PFSK-1 (cell line): ENCODE results near the gene RHD.

Experiments used
- FOXP2 ChIP-seq: optimal IDR thresholded peaks from 2 replicates; pipeline ENCODE3; 2011; ENCODE audit warnings: borderline replicate concordance, control low read depth, inconsistent platforms; ENCODE audit not compliant: insufficient read depth; ENCODE audit errors: extremely low read length, extremely low read depth
- POLR2AphosphoS5 ChIP-seq: IDR thresholded peaks from 2 replicates; pipeline ENCODE4 v1.6.1; 2012; ENCODE audit warnings: low read depth, mild to moderate bottlenecking, control low read depth, low read length, moderate library complexity
- REST ChIP-seq, 2 experiments: IDR thresholded peaks; 2 replicates each; pipeline versions ENCODE4 v1.6.1 to v1.8.0; 2011 to 2012; ENCODE audit warnings: low read depth in 2 of 2, low read length in 2 of 2, control low read depth in 1 of 2, inconsistent platforms in 1 of 2, mild to moderate bottlenecking in 1 of 2, moderate library complexity in 1 of 2; ENCODE audit not compliant: insufficient read depth in 1 of 2
- SIN3A ChIP-seq: IDR thresholded peaks from 2 replicates; pipeline ENCODE4 v1.6.1; 2012; ENCODE audit warnings: mild to moderate bottlenecking, low read length, moderate library complexity, borderline replicate concordance; ENCODE audit not compliant: insufficient read depth
- TAF1 ChIP-seq: IDR thresholded peaks from 2 replicates; pipeline ENCODE4 v1.6.1; 2012; ENCODE audit warnings: low read length, control low read depth, borderline replicate concordance; ENCODE audit not compliant: insufficient read depth

Gene RHD

GRCh38 chr1:25338986-25339385, 66.7 kb downstream of the RHD start:
- TF ChIP-seq TAF1 (no peak), REST (IDR thresholded peaks at IDR 0.05; ENCODE audit: insufficient read depth in 1 of 2, low read depth in 2 of 2, low read length in 2 of 2) (no peak), SIN3A (0 out of 2 replicates have a peak, but pooled peaks have one; percentile 4), POLR2AphosphoS5 (no peak), FOXP2 (no peak)

GRCh38 chr1:25341746-25342145, 69.4 kb downstream of the RHD start:
- TF ChIP-seq REST (IDR thresholded peaks at IDR 0.05; ENCODE audit: insufficient read depth in 1 of 2, low read depth in 2 of 2, low read length in 2 of 2) (no peak), SIN3A (no peak), TAF1 (no peak), FOXP2 (no peak), POLR2AphosphoS5 (no peak)

DNA sequence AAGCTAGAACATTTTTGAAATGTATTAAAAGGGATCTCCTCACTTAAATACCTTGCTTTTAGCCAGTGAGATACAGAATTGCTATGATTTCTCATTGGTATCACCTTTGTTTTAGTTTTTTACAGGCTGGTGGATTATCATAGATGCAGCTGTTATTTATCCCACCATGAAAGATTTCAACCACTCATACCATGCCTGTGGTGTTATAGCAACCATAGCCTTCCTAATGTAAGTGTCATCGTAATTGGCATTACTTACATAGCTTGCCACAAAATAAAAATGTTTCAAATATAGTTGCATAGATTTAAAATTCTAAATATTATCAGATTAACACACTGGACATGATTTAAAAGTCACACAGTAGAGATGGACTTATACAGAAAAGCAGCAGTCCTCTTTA, 70.5 kb downstream of the RHD start:
- no peak for TF ChIP-seq FOXP2
- TF ChIP-seq REST (IDR thresholded peaks at IDR 0.05; ENCODE audit: insufficient read depth in 1 of 2, low read depth in 2 of 2, low read length in 2 of 2), result no peak

DNA sequence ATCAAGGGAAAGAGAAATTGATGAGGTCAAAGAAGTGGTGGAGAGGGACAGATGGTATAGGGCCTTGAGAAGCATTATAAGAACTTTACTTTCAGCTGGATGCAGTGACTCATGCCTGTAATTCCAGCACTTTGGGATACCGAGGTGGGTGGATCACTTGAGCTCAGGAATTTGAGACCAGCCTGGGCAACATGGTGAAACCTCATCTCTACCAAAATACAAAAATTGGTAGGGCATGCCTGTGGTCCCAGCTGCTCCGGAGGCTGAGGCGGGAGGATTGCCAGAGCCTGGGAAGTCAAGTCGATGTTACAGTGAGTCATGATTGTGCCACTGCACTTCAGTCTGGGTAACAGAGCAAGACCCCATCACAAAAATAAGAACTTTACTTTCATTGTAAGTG, 71.6 kb downstream of the RHD start:
- TF ChIP-seq TAF1 (no peak), FOXP2 (no peak), REST (IDR thresholded peaks at IDR 0.05; ENCODE audit: insufficient read depth in 1 of 2, low read depth in 2 of 2, low read length in 2 of 2) (no peak), SIN3A (no peak), POLR2AphosphoS5 (no peak)

DNA sequence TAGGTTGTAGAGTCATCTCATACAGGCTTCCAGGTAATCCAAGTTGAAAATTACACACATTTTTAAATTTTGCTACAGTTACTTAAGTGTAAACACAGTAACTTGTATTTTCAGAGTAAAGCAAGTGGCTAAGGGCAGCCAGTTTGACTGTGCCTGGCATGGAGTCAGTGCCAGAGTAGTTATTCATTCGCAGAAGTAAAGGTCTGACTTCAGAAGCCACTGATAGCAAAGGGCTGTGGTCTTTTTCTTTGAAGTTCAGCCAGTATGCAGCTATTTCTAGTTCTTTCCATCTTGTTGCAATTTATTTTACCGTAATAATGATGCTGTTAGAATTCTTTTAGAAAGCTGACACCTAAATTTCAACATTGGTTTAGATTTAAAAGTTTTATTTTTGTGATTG, 75.2 kb downstream of the RHD start:
- TF ChIP-seq POLR2AphosphoS5 (no peak), FOXP2 (no peak), REST (IDR thresholded peaks at IDR 0.05; ENCODE audit: insufficient read depth in 1 of 2, low read depth in 2 of 2, low read length in 2 of 2) (no peak), SIN3A (no peak), TAF1 (no peak)
